Measurements from ENCODE around the gene FAM174C. TPM values are rescaled to one million over a fixed set of nuclear protein-coding genes. Genes with fewer than 3 reads are reported as not detected.

The FAM174C gene
- total and polyA plus RNA-seq, 10 of the 15 experiments (the other 5 are each of a cell fraction or from before 2014, with no cell fraction given): 0.89 to 94.6 (median 43.6) TPM

DNA sequence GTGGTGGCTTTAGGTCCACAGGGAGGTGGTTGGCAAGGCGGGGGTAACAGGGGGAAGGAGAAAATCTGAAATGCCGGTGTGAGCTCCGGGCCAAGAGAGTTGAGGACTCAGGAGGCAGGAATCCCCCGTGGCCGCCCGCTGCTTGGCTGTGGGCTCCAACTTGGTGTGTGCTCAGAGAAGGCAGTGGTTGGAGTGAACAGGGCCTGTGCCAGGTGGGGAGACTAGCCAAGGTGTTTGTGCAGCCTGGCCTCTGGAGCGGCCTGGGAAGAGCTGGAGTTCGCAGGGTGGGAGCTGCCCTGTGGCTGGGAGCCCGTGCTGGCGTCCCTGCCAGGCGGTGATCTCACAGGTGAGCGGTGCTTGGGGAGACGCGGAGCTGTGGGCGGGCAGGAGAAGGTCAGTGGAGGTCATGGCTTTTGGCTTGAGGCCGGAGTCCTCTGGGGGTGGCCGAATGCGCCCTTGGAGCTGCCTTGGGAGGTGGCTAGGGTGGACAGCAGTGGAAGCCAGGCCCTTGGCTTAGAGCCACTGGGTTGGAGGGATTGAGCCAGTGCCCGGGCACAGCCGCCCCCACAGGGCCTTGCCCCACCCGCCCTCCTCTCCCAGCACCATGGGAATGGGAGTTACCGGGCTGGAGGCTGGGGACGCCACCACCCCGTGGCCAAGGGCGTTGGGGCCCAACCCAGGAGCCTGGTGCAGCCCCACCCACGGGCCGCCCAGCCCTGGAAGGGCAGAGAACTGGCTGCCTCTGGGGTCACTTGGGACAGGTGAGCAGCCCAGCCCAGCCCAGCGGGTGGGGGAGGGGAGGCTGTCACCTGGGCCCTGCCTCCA is 13.3 kb upstream of the FAM174C start (continued):
- TF ChIP-seq TCF12 (IDR thresholded peaks at IDR 0.05; ENCODE audit: low read depth, low read length) (0 out of 2 replicates have a peak, but pooled peaks have one; percentile 44), ZNF384 (IDR thresholded peaks at IDR 0.05; ENCODE audit: borderline replicate concordance, low read depth, low read length) (no peak), ATF7 (IDR thresholded peaks at IDR 0.05; ENCODE audit: low read depth) (0 out of 2 replicates have a peak, but pooled peaks have one; percentile 1), SMAD5 (IDR thresholded peaks at IDR 0.05; ENCODE audit: low read depth) (no peak), SP1 (IDR thresholded peaks at IDR 0.05; ENCODE audit: low read depth, low read length) (no peak), ZSCAN29 (IDR thresholded peaks at IDR 0.05) (no peak), STAT3 (IDR thresholded peaks at IDR 0.05; ENCODE audit: low read depth, low read length) (no peak), DPF2 (IDR thresholded peaks at IDR 0.05) (no peak), PAX5 (IDR thresholded peaks at IDR 0.05; ENCODE audit: borderline replicate concordance, low read depth, low read length) (no peak), SIN3A (IDR thresholded peaks at IDR 0.05; ENCODE audit: low read depth, low read length) (no peak), SMARCA5 (IDR thresholded peaks at IDR 0.05) (peak; percentile 9; the same call in 1 of the 2 replicates), SPI1 (IDR thresholded peaks at IDR 0.05; ENCODE audit: borderline replicate concordance, insufficient read depth, low read depth, low read length) (no peak), NBN (IDR thresholded peaks at IDR 0.05) (no peak; the same call in 1 of the 2 replicates), RAD21 (IDR thresholded peaks at IDR 0.05; ENCODE audit: insufficient read depth, low read depth, low read length) (no peak), HDGF (IDR thresholded peaks at IDR 0.05) (no peak), BRCA1 (IDR thresholded peaks at IDR 0.05; ENCODE audit: low read depth, low read length) (no peak), PKNOX1 (IDR thresholded peaks at IDR 0.05) (no peak), IKZF2 (IDR thresholded peaks at IDR 0.05) (0 out of 4 replicates have a peak, but pooled peaks of 1 of the 2 experiments have one; percentile 1), BMI1 (IDR thresholded peaks at IDR 0.05; ENCODE audit: borderline replicate concordance) (no peak), RFX5 (IDR thresholded peaks at IDR 0.05; ENCODE audit: low read depth, low read length) (no peak), CBX3 (IDR thresholded peaks at IDR 0.05; ENCODE audit: borderline replicate concordance, low read depth) (no peak), ASH2L (IDR thresholded peaks at IDR 0.05; ENCODE audit: borderline replicate concordance, low read depth) (0 out of 2 replicates have a peak, but pooled peaks have one; percentile 46)
- TF ChIP-seq, protein P1, sequence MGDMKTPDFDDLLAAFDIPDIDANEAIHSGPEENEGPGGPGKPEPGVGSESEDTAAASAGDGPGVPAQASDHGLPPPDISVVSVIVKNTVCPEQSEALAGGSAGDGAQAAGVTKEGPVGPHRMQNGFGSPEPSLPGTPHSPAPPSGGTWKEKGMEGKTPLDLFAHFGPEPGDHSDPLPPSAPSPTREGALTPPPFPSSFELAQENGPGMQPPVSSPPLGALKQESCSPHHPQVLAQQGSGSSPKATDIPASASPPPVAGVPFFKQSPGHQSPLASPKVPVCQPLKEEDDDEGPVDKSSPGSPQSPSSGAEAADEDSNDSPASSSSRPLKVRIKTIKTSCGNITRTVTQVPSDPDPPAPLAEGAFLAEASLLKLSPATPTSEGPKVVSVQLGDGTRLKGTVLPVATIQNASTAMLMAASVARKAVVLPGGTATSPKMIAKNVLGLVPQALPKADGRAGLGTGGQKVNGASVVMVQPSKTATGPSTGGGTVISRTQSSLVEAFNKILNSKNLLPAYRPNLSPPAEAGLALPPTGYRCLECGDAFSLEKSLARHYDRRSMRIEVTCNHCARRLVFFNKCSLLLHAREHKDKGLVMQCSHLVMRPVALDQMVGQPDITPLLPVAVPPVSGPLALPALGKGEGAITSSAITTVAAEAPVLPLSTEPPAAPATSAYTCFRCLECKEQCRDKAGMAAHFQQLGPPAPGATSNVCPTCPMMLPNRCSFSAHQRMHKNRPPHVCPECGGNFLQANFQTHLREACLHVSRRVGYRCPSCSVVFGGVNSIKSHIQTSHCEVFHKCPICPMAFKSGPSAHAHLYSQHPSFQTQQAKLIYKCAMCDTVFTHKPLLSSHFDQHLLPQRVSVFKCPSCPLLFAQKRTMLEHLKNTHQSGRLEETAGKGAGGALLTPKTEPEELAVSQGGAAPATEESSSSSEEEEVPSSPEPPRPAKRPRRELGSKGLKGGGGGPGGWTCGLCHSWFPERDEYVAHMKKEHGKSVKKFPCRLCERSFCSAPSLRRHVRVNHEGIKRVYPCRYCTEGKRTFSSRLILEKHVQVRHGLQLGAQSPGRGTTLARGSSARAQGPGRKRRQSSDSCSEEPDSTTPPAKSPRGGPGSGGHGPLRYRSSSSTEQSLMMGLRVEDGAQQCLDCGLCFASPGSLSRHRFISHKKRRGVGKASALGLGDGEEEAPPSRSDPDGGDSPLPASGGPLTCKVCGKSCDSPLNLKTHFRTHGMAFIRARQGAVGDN (IDR thresholded peaks at IDR 0.05): no peak
- TF ChIP-seq, protein P2, sequence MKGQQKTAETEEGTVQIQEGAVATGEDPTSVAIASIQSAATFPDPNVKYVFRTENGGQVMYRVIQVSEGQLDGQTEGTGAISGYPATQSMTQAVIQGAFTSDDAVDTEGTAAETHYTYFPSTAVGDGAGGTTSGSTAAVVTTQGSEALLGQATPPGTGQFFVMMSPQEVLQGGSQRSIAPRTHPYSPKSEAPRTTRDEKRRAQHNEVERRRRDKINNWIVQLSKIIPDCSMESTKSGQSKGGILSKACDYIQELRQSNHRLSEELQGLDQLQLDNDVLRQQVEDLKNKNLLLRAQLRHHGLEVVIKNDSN (IDR thresholded peaks at IDR 0.05; ENCODE audit: borderline replicate concordance, extremely low read length, insufficient read depth, low read depth, low read length): no peak

Measured in GM12878 (cell line).